GM21576 (cell line): ENCODE results near the gene PLCH2.

Source experiments
- ATAC-seq: cut with Tn5 transposase; IDR thresholded peaks from one replicate; pipeline ENCODE4 v1.9.1; 2021; ENCODE audit warnings: mild to moderate bottlenecking, moderate library complexity; ENCODE audit not compliant: unreplicated experiment

The PLCH2 gene

DNA sequence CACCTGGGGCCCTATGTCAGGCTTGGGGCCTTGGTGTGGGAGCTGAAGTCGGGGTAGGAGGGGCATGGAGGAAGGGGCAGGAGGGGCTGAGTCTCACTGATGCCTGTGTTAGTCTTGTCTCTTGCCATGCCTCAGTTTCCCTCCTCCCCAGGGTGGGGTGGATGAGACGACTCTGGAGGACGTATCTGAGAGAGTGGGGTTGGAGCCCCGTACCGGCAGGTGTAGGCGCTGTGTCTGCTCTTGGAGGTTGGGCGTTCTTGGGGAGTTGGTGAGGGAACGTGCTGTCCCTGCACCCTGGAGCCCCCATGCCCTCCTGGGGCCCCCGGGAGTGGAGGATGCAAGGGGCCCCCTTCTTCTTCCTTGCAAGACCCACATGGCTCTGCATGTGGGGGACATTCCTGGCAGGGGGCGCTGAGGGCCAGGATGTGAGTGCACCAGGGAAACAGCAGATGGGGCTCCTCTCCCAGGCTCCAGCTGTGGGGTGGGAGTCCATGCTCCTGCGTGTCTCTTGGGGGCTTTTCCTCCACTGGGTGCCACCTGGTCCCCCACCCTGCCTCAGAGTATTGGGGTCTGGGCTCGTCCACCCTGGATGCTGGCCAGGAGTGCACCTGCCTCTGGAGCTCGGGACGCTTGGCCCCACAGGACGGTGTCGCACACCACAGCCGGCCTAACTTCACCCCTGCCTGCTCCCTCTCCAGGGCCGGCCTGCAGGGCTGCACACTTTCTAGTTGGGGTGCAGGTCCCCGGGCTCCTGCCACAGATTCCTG, 78.7 kb downstream of the PLCH2 start:
- no peak for ATAC-seq
